ENCODE data around the gene SHKBP1. TPM values are rescaled to one million over a fixed set of nuclear protein-coding genes. Genes with fewer than 3 reads are reported as not detected.

Gene SHKBP1
- total and polyA plus RNA-seq, 4 donors = 10.1 to 22.9 (median 15.4) TPM

DNA sequence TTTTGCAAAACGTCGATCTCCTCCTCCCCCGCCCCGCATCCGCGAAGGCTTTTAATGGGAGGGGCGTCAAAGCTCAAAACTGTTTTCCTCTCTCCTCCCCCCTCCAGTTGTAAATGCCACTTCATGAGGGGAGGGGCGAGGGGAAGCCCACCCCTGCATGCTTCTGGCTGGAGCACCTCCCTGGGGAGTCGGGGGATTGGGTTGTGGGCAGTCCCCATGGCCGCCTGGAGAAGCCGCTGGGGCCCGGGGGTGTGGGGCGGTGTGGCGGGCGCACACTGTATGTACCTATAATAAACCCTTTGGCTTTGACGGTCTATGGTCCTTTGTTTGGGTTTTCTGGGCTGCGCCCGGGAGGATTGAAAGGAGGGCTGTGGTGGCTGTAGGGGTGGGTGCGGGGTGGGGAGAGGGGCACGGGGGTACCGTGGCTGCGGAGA, 505 bp upstream of the SHKBP1 start (continued):
- TF ChIP-seq, protein P1, sequence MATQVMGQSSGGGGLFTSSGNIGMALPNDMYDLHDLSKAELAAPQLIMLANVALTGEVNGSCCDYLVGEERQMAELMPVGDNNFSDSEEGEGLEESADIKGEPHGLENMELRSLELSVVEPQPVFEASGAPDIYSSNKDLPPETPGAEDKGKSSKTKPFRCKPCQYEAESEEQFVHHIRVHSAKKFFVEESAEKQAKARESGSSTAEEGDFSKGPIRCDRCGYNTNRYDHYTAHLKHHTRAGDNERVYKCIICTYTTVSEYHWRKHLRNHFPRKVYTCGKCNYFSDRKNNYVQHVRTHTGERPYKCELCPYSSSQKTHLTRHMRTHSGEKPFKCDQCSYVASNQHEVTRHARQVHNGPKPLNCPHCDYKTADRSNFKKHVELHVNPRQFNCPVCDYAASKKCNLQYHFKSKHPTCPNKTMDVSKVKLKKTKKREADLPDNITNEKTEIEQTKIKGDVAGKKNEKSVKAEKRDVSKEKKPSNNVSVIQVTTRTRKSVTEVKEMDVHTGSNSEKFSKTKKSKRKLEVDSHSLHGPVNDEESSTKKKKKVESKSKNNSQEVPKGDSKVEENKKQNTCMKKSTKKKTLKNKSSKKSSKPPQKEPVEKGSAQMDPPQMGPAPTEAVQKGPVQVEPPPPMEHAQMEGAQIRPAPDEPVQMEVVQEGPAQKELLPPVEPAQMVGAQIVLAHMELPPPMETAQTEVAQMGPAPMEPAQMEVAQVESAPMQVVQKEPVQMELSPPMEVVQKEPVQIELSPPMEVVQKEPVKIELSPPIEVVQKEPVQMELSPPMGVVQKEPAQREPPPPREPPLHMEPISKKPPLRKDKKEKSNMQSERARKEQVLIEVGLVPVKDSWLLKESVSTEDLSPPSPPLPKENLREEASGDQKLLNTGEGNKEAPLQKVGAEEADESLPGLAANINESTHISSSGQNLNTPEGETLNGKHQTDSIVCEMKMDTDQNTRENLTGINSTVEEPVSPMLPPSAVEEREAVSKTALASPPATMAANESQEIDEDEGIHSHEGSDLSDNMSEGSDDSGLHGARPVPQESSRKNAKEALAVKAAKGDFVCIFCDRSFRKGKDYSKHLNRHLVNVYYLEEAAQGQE (IDR thresholded peaks at IDR 0.05) = no peak

DNA sequence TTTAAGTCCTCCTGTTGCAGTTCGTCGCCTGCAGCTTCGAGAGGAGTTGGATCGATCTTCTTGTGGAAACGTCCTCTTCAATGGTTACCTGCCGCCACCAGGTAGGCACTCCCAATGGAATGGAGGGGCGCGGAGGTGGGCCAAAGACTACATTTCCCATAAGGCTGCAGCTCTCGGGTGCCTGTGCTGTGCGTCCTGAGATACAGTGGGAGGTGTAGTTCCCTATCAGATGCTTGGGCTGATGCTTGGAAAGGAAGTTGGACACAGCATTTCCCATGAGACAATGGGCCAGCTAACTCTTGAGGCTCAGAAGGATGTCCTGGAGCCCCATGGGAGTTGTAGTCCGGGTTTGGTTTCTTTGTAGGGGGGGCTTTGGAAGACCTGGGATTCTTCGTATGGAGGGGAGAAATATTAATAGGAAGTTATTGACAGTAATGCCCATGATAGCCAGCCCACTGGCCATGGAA, 1.8 kb downstream of the SHKBP1 start:
- Histone ChIP-seq H3K9me3 (ENCODE audit: control insufficient read depth in 4 of 4, low read length in 3 of 4) (no peaks in the 10 kb centered on the region), H3K4me3 (ENCODE audit: low read depth in 1 of 3, low read length in 3 of 3) (no peak overlapping the region), H3K36me3 (ENCODE audit: control insufficient read depth in 4 of 4, insufficient read depth in 3 of 4, low read depth in 1 of 4, low read length in 3 of 4) (peaks cover 3 to 13% (median 8%) of the 10 kb centered on the region in 4 donors), H3K27me3 (ENCODE audit: control insufficient read depth in 4 of 4, insufficient read depth in 4 of 4, low read length in 3 of 4) (no peaks in the 10 kb centered on the region), H3K4me1 (ENCODE audit: control insufficient read depth in 4 of 4, insufficient read depth in 4 of 4, low read length in 3 of 4) (peaks cover 3 to 9% (median 5%) of the 10 kb centered on the region in 4 donors), H3K9ac (ENCODE audit: low read depth in 1 of 2, low read length in 2 of 2) (no peak overlapping the region), H3K27ac (ENCODE audit: low read depth in 1 of 2, low read length in 2 of 2) (no peak overlapping the region)
- TF ChIP-seq RAD21 (IDR thresholded peaks at IDR 0.05) = no peak
- TF ChIP-seq FOXA2 (IDR thresholded peaks at IDR 0.05) = no peak
- TF ChIP-seq EGR1 (IDR thresholded peaks at IDR 0.05; ENCODE audit: low read depth in 2 of 2) = no peak
- TF ChIP-seq TAF1 (conservative IDR thresholded peaks at IDR 0.05) = no peak
- TF ChIP-seq, protein P2, sequence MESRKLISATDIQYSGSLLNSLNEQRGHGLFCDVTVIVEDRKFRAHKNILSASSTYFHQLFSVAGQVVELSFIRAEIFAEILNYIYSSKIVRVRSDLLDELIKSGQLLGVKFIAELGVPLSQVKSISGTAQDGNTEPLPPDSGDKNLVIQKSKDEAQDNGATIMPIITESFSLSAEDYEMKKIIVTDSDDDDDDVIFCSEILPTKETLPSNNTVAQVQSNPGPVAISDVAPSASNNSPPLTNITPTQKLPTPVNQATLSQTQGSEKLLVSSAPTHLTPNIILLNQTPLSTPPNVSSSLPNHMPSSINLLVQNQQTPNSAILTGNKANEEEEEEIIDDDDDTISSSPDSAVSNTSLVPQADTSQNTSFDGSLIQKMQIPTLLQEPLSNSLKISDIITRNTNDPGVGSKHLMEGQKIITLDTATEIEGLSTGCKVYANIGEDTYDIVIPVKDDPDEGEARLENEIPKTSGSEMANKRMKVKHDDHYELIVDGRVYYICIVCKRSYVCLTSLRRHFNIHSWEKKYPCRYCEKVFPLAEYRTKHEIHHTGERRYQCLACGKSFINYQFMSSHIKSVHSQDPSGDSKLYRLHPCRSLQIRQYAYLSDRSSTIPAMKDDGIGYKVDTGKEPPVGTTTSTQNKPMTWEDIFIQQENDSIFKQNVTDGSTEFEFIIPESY (IDR thresholded peaks at IDR 0.05) = no peak
- TF ChIP-seq FOXA1 (IDR thresholded peaks at IDR 0.05) = no peak
- no peak for TF ChIP-seq HNF4A (conservative IDR thresholded peaks at IDR 0.05)
- no peak for TF ChIP-seq HNF4G (IDR thresholded peaks at IDR 0.05)
- TF ChIP-seq RXRA (IDR thresholded peaks at IDR 0.05) = no peak
- TF ChIP-seq, protein P3, sequence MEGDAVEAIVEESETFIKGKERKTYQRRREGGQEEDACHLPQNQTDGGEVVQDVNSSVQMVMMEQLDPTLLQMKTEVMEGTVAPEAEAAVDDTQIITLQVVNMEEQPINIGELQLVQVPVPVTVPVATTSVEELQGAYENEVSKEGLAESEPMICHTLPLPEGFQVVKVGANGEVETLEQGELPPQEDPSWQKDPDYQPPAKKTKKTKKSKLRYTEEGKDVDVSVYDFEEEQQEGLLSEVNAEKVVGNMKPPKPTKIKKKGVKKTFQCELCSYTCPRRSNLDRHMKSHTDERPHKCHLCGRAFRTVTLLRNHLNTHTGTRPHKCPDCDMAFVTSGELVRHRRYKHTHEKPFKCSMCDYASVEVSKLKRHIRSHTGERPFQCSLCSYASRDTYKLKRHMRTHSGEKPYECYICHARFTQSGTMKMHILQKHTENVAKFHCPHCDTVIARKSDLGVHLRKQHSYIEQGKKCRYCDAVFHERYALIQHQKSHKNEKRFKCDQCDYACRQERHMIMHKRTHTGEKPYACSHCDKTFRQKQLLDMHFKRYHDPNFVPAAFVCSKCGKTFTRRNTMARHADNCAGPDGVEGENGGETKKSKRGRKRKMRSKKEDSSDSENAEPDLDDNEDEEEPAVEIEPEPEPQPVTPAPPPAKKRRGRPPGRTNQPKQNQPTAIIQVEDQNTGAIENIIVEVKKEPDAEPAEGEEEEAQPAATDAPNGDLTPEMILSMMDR (IDR thresholded peaks at IDR 0.05; ENCODE audit: low read depth, low read length, missing input control) = no peak
- TF ChIP-seq, protein P1 (IDR thresholded peaks at IDR 0.05) = no peak
- TF ChIP-seq, protein P4, sequence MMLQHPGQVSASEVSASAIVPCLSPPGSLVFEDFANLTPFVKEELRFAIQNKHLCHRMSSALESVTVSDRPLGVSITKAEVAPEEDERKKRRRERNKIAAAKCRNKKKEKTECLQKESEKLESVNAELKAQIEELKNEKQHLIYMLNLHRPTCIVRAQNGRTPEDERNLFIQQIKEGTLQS (IDR thresholded peaks at IDR 0.05) = no peak
- no peak for TF ChIP-seq SP1 (IDR thresholded peaks at IDR 0.05)
- TF ChIP-seq JUND (IDR thresholded peaks at IDR 0.05) = no peak
- TF ChIP-seq, protein P5, sequence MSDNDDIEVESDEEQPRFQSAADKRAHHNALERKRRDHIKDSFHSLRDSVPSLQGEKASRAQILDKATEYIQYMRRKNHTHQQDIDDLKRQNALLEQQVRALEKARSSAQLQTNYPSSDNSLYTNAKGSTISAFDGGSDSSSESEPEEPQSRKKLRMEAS (IDR thresholded peaks at IDR 0.05) = no peak
- no peak for TF ChIP-seq GABPA (IDR thresholded peaks at IDR 0.05 in 1 of 2, conservative IDR thresholded peaks at IDR 0.05 in 1 of 2)
- no peak for TF ChIP-seq NR2F2 (IDR thresholded peaks at IDR 0.05)
- TF ChIP-seq YY1 (IDR thresholded peaks at IDR 0.05) = no peak
- no peak for DNase-seq (ENCODE audit: low spot score)
- 90% methylated on average over 12 of the region's 12 CpGs for WGBS
